Measurements from ENCODE around the gene DPPA4. TPM values are rescaled to one million over a fixed set of nuclear protein-coding genes. Genes with fewer than 3 reads are reported as not detected.

The DPPA4 gene
- total and polyA plus RNA-seq, 3 donors from 2014 or later, result 8.8 to 16.9 (median 14.6) TPM

DNA sequence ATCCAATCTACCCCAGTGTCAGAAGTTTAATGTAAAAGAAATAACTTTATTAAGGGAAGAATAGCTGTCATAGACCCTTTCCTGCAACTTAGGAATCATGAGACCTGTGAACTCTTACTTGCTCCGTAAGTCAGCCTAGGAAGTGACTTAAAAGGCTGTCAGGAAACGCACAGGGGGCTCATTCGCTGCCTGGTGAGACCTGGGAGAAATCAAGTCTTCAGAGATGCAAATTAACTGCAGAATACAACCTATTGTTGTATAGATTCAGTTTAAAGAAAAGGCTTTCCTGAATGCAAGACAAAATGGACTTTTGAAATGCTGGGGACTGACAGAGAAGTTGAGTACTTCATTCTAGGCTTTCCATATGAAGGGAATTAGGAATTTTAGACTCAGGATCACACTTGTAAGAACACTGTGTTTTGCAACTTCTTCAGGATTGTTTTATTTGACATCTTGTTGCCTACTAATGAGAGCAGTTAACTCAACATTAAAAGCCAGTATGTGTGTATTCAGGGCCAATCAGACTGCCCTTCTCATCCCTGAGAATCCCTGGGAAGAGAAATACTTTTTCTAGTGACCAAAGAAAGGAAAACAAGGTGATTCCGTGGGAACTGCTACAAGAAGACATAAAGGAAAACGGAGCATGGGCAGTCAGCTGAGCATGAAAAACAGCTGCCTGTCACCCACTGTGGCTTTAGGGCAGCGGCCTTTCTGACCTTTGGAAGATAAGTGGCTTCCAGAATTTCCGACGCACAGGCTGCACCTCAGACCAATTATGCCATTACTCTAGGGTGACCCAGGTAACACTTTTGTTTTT, 18.5 kb upstream of the DPPA4 start:
- H3K9me3 ChIP-seq, result no peaks in the 10 kb centered on the region
- intact Hi-C loops (cut with DNase I; ENCODE audit: low total_unique reads), result no loop called here
- H3K4me3 ChIP-seq, result no peak overlapping the region
- H3K4me1 ChIP-seq, result no peaks in the 10 kb centered on the region
- no peaks in the 10 kb centered on the region for H3K27me3 ChIP-seq
- no peak for DNase-seq
- WGBS, 2 donors, result 66 to 73% methylated on average over 8 of the region's 8 CpGs
- TF ChIP-seq, protein P1, sequence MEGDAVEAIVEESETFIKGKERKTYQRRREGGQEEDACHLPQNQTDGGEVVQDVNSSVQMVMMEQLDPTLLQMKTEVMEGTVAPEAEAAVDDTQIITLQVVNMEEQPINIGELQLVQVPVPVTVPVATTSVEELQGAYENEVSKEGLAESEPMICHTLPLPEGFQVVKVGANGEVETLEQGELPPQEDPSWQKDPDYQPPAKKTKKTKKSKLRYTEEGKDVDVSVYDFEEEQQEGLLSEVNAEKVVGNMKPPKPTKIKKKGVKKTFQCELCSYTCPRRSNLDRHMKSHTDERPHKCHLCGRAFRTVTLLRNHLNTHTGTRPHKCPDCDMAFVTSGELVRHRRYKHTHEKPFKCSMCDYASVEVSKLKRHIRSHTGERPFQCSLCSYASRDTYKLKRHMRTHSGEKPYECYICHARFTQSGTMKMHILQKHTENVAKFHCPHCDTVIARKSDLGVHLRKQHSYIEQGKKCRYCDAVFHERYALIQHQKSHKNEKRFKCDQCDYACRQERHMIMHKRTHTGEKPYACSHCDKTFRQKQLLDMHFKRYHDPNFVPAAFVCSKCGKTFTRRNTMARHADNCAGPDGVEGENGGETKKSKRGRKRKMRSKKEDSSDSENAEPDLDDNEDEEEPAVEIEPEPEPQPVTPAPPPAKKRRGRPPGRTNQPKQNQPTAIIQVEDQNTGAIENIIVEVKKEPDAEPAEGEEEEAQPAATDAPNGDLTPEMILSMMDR (IDR thresholded peaks at IDR 0.05), result no peak
- TF ChIP-seq POLR2A (IDR thresholded peaks at IDR 0.05), result no peak
- H3K36me3 ChIP-seq (ENCODE audit: low read depth, missing control alignments), result no peaks in the 10 kb centered on the region
- no peak overlapping the region for H3K27ac ChIP-seq

DNA sequence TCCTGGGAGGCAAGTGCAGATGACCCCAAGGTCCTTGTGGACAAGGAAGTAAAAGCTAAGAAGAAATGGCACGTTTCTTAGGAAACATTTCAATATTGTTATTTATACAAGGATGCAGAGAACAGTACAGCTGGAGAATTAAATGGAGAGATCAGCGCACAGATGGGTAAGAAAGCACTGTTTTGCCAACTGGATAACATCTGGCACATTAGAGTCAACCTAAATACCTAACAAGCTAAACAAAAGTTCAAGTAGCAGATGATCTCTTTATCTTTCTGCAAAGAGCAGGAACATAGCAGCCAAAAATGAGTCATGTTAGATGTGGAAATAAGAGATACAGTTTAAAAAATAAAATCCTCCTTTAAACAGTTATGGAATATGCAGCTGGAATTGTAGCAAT, 15.7 kb upstream of the DPPA4 start:
- intact Hi-C loops (cut with DNase I; ENCODE audit: low total_unique reads), result no loop called here
- H3K4me3 ChIP-seq, result no peak overlapping the region
- 47 to 56% methylated on average over 2 of the region's 2 CpGs for WGBS, 2 donors
- TF ChIP-seq, protein P1 (IDR thresholded peaks at IDR 0.05), result no peak
- TF ChIP-seq POLR2A (IDR thresholded peaks at IDR 0.05), result no peak
- H3K27me3 ChIP-seq, result no peaks in the 10 kb centered on the region
- DNase-seq, result no peak
- H3K36me3 ChIP-seq (ENCODE audit: low read depth, missing control alignments), result no peaks in the 10 kb centered on the region
- H3K9me3 ChIP-seq, result no peaks in the 10 kb centered on the region
- H3K4me1 ChIP-seq, result no peaks in the 10 kb centered on the region
- no peak overlapping the region for H3K27ac ChIP-seq

DNA sequence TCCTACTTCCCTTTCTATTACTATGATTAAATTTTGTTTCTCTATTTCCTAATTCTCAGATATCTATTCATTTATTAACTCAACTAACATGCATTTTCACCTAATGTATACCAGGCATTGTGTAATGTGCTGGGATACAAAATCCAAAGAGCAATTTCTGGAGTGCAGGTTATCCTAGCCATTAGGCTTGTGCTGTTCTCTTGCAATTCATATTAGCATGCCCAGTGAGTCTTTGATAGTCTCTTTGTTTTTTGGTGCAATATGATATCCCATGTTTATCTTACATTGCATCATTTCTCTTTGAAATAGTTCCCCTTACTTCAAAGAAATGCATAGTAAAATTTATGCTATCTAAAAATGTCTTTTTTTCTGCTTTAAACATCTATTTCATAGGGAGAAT, 13.9 kb upstream of the DPPA4 start:
- H3K27ac ChIP-seq, result no peak overlapping the region
- intact Hi-C loops (cut with DNase I; ENCODE audit: low total_unique reads), result no loop called here
- no peak for TF ChIP-seq POLR2A (IDR thresholded peaks at IDR 0.05)
- TF ChIP-seq, protein P1 (IDR thresholded peaks at IDR 0.05), result no peak
- H3K4me1 ChIP-seq, result no peaks in the 10 kb centered on the region
- no peak for DNase-seq
- no peak overlapping the region for H3K4me3 ChIP-seq
- no peaks in the 10 kb centered on the region for H3K36me3 ChIP-seq (ENCODE audit: low read depth, missing control alignments)
- H3K27me3 ChIP-seq, result no peaks in the 10 kb centered on the region
- H3K9me3 ChIP-seq, result no peaks in the 10 kb centered on the region

DNA sequence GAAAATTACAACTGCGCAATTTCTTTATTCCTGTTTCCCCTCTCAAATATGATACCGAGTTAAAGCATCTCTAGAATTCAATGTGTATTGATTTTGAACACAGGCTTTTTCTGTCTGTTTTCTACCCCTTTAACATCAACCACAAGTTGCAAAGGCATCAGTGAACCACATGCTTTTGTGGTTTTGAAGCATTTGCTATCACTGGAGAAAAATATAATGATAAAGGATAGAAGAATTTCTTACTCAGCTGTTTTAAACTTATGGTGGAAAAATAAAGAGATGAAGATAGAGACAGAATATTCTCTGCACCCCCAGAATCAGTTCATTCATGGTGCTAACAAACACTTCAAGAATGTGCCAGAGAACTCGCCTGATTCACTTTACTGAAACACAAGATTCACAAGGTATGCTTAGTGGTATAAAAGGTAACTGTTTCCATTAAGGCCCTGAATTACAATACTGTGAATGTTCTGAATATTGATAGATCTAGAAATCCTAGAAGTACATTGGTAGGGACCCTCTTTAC, 9.5 kb upstream of the DPPA4 start:
- no peaks in the 10 kb centered on the region for H3K9me3 ChIP-seq
- H3K27me3 ChIP-seq, result no peaks in the 10 kb centered on the region
- no peak overlapping the region for H3K27ac ChIP-seq
- H3K36me3 ChIP-seq (ENCODE audit: low read depth, missing control alignments), result no peaks in the 10 kb centered on the region
- H3K4me3 ChIP-seq, result no peak overlapping the region
- WGBS, 2 donors, result 87 to 90% methylated on average over 3 of the region's 3 CpGs
- intact Hi-C loops (cut with DNase I; ENCODE audit: low total_unique reads), result no loop called here
- no peaks in the 10 kb centered on the region for H3K4me1 ChIP-seq
- no peak for TF ChIP-seq POLR2A (IDR thresholded peaks at IDR 0.05)
- TF ChIP-seq, protein P1 (IDR thresholded peaks at IDR 0.05), result no peak
- no peak for DNase-seq

DNA sequence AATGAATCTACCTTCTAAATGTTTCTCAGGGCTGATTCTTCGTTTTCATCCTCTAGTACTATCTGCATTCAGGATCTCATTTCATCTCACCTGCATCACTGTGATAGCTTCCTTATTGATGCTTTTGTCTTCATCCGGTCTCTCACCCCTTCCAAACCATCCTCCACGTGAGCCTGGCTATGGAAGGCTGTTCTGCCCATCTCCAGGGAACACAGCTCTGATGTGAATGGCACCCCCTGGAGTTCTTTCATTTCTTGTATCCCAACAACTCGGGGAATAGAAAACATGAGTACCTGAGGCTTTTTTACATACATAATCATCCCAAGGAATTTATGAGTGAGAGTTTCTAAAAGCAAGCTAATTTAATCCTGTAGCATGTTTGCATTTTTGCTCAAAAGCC, 8.8 kb upstream of the DPPA4 start:
- TF ChIP-seq POLR2A (IDR thresholded peaks at IDR 0.05), result no peak
- TF ChIP-seq, protein P1 (IDR thresholded peaks at IDR 0.05), result no peak
- 75% methylated on average over 4 of the region's 4 CpGs for WGBS, 2 donors

More for the DNA sequence above, 8.8 kb upstream of the DPPA4 start:
- intact Hi-C loops (cut with DNase I; ENCODE audit: low total_unique reads), result no loop called here
- H3K4me3 ChIP-seq, result no peak overlapping the region
- H3K4me1 ChIP-seq, result no peaks in the 10 kb centered on the region
- no peaks in the 10 kb centered on the region for H3K9me3 ChIP-seq
- H3K36me3 ChIP-seq (ENCODE audit: low read depth, missing control alignments), result no peaks in the 10 kb centered on the region
- no peaks in the 10 kb centered on the region for H3K27me3 ChIP-seq
- no peak overlapping the region for H3K27ac ChIP-seq
- no peak for DNase-seq
